GM08714 (cell line): Measurements from ENCODE around the gene PHRF1.

Source experiments
- H3K4me3 ChIP-seq: fragments of 200-500 bp; sonication (Bioruptor generic); 2 replicates; pipeline ENCODE4 v1.5.1; 2014; ENCODE audit warnings: mild to moderate bottlenecking, low read length, inconsistent platforms
- ZNF274 ChIP-seq: IDR thresholded peaks from 2 replicates; pipeline ENCODE4 v1.6.1; 2012; ENCODE audit warnings: mild to moderate bottlenecking, low read depth, low read length

The PHRF1 gene

DNA sequence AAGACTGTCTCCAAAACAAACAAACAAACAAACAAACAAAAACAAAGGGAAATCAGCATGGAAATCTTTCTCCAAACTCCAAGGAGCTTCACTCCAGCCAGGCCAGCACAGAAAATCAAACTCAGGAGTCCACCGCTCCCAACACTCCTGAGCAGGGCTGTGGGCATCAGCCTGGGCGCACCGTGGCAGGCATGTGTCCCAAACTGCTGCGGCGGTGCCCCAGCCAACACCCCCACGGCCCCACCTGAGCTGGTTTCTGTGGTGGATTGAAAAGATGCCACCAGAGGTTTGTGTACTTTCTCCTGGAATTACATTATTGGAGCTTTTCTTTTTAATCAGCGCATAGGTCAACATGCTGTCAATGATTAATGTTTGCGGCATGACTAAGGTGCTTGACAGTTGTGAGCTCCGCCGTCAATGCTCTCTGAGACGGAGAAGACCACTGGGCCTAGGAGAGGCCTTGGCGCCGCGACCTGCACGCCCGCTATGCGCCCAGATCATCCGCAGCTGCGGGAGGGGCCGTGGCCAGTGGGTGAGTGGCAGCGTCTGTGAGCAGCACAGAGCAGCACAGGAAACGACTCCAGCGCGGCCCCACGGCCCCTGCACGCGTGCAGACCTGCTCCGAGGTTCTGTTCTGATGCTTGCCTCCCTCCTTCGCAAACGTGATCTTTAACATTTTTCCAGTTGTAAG is 78.9 kb downstream of the PHRF1 start:
- TF ChIP-seq ZNF274, result no peak
- H3K4me3 ChIP-seq, result no peak overlapping the region

DNA sequence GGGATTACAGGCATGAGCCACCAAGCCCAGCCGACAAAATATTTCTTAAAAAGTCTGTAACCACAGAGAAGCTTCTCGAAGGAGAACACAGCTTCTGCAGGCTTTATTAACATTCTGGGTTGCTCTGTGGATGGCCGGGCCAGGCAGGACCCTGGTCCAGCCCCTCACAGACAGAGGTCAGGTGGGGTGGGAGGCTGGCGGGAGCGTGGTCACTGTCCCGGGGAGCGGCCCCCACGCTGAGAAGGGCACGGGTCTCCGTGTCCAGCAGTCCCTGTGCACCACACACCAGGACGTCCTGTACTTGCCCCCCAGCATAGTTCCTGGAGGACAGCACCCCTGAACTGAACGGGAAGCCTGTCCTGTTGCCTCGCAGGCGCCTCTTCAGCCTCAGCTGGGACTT is 80.2 kb downstream of the PHRF1 start:
- TF ChIP-seq ZNF274, result no peak
- no peak overlapping the region for H3K4me3 ChIP-seq

DNA sequence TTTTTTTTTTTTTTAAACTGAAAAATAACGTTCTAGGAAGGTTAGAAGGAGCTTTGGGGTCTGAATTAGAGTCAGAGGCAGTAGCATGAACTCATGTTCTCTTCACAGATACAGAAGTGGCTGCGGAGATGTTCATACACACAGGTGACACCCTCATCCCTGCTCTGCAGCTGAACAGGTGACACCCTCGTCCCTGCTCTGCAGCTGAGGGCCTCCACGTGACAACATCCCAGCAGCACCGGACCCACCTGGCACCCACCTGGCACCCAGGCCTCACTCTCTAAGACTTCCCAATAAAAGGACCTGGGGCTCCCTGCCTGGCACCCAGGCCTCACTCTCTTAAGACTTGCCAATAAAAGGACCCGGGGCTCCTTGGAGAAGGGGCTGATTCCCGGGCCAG is 80.6 kb downstream of the PHRF1 start:
- TF ChIP-seq ZNF274, result no peak
- no peak overlapping the region for H3K4me3 ChIP-seq

DNA sequence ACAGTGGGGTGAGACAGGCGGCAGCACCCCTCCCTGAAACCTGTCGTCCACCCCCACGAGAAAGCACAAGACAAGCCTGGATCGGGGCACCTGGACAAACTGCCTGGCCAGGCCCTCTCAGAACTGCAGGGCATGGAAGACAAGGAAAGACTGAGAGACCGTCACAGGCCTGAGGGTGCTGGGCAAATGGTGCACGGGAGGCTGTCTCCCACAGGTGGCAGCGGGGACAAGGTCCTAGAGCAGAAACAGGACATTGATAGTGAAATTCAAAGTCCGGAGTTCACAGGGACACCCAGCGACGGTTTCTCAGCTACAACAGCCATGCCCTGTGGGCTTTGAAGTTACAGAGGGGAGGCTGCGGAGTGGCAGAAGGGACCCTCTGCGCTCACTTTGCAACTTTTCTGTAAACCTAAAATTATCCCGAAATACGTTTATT is 81.4 kb downstream of the PHRF1 start:
- TF ChIP-seq ZNF274, result no peak
- H3K4me3 ChIP-seq, result no peak overlapping the region

DNA sequence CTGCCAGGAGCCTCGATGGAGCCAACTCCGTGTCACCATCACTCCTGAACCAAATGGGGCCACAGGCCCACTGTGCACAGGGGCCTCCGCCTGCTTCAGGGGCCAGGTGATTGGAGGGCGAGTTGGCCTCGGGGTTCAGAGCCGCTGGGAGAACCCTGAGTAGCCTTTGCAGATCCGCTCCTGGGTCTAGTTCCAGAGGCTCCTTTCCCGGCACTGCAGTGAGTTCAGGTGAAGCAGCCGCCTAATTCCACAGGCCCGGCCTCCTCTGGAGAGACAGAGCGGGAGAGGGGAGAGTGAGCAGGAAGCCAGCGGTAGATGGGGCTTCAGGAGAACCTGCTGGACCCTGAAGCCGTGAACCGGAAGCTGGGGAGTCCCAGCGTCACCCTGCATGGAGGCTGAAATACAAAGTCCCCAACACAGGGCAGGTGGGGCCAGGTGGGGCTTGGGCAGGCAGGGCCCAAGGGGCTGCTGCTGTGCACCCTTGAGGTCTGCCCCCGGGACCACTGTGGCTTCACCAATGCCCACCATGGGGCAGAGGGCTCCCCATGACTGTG is 83.3 kb downstream of the PHRF1 start:
- TF ChIP-seq ZNF274, result no peak
- H3K4me3 ChIP-seq, result no peak overlapping the region

DNA sequence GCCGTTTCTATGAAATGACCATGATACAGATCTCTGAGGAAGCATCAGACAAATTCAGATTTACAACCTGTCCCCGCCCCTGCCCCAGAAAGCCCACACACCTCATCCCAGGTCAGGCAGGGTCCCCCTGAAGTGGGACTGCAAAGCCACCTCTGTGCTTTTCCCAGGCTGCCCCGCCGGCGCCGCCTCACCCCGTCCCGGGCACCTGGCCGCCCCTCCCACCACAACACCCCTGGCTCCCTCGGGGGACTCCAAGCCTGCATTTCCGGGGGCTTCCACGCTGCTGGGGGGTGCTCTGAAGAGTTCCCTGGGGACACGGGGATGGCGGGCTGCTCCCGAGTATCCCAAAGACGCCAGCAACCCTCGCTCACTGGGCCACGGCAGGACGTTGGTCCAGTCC is 84.0 kb downstream of the PHRF1 start:
- H3K4me3 ChIP-seq, result no peak overlapping the region
- no peak for TF ChIP-seq ZNF274

DNA sequence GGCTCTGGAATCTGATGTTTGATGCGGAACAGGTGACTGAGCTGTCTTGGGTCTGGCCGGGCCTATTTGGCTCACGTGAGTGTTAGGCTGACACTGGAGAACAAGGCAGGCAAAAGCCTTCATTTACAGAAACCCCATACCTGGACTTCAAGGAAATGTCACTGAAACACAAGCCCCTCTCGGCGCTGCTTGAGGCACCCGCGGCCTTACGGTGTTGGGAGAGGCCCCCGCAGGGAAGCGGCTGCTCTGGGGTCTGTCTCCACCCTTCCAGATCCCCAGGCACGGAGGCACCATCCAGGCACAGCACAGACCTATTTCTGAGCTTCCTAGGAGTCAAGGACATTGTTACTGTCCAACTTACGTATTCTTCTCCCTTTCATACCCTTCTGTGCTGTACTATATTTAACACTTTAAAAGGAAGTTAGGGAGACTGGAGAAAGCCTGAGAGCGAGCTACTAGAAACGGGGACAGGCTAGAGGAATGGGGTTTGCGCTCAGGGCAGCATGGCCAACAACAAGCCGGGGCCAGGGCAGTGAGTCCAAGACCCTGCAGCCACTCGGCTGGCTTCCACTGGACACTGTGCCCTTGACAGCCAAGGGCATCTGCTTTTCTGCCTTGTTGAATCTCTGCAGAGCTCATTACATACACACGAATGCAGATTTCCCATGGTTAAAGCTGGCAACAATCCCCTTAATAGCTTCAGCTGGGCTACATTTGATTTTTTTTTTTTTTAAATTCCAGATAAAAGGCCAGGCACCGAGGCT is 84.6 kb downstream of the PHRF1 start:
- no peak for TF ChIP-seq ZNF274
- H3K4me3 ChIP-seq, result no peak overlapping the region
